GM21367 (cell line): ENCODE measurements around the gene MGAT4A.

ENCODE experiments used
- ATAC-seq: cut with Tn5 transposase; IDR thresholded peaks from one replicate; pipeline ENCODE4 v1.9.1; 2021; ENCODE audit not compliant: unreplicated experiment

The MGAT4A gene

GRCh38 chr2:98578231-98578630 is 152.7 kb downstream of the MGAT4A start:
- no peak for ATAC-seq

DNA sequence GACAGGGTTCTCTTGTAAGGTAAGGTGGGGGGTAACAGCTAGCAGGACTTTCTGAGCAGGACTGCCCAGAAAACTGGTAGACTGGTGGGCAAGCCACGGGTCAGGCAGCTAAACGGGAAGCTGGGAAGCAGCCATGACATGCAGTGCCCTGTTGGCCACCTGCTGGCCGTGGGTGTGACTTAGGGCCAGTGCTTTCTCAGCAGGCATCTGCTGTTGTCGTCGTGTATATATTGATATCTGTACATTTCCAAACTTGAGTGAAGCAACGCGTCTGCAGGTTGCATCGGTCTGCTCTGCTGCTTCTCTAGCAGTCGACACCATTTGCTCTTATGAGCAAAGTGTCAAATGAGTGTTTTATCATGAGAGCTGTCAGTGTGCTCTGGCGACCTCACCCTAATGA is 153.6 kb downstream of the MGAT4A start:
- no peak for ATAC-seq

DNA sequence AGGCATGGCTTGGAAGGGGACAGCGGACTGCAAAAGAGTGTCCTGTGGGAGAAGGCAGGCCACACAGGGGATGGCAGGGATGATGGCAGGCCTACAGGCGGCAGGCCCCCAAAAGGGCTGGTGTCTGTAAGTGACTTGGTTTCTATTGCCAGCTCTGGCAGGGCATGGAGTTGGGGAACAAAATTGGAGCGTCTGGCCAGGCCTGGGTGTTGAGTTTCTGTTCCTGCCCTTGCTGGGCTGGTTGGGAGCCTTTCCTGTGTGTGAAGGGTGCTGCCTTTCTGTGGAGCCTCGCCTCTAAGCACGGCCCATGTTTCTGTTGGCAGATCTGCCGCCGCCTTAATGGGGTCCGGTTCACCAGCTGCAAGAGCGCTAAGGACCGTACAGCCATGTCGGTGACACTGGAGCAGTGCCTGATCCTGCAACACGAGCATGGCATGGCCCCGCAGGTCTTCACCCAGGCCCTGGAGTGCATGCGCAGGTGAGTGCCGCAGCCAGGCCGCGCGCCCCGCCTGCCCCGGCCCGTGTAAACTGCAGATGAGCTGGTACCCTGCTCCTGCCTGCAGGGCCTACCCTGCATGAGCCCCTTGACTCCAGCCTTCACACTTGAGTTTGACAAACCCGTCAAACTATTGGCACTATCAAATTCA is 154.1 kb downstream of the MGAT4A start:
- ATAC-seq = no peak

DNA sequence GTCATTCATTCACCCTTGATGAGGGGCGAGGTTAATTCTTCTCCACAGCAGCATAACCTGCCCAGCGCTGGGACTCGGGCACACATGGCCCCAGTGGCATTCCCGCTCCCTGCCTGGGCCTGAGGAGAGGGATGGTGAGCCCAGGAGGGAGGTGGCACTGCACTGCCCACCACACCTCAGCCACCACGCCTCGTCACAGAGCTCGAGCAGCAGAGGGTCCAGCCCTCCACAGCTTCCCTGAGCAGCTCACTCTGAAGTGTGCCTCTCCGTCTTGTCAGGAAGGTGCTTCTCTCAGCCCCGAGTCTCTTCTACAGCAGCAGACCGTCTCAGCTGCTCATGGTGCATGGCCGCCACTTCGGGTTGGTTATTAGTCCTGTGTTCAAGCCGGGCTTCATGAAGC is 157.5 kb downstream of the MGAT4A start:
- ATAC-seq = no peak

- ATAC-seq = no peak
Observed at GRCh38 chr2:98572676-98573075, 158.3 kb downstream of the MGAT4A start.

GRCh38 chr2:98572211-98572610 is 158.7 kb downstream of the MGAT4A start:
- ATAC-seq = no peak

DNA sequence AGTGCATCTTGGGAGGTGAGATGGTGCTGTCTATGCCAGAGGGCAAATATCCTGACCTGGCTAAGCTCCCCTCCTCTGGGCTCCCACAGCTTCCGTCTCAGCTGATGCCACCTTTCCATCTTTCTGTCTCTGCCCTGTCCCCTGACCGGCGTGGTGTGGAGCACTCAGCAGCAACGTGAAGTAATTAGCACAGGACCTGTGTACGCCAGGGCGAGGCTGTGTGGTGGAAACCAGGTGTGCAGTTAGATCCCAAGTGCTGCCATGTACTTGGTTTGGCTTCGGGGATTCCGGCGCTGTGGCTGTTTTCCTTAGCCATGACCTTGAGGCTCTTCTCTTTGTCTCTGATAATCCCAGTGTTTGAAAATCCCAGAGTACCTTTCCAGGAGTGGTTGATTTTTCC is 159.1 kb downstream of the MGAT4A start:
- no peak for ATAC-seq

- ATAC-seq = no peak
Observed at GRCh38 chr2:98571121-98571701, 159.7 kb downstream of the MGAT4A start.

- no peak for ATAC-seq
Observed at GRCh38 chr2:98570356-98570755, 160.6 kb downstream of the MGAT4A start.

DNA sequence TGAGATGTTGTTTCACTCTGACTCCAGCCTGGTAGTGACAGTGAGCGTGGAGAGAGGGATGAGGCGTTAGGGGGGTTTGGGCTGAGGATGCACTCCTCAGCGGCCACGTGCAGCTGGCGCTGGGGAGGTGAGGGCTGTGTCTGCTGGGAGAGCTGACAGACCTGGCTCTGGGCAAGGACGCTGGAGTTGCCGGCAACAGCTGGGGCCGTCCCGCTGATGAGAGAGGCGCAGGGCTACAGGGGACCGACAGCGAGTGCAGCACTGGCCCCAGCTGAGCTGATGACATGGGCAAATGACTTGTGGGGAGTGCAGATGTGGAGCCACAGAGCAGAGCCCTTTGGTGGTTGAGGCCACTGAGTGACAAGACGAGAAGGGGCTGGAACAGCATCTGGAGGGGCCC is 161.0 kb downstream of the MGAT4A start:
- ATAC-seq = no peak

GRCh38 chr2:98569197-98569793 is 161.6 kb downstream of the MGAT4A start:
- ATAC-seq = no peak
